NCI-H446 treated with DMSO at 0.1 percent for 48 hours (cell line): Measurements from ENCODE around the gene NIPAL3.

ENCODE experiments used
- DNase-seq: peaks from one replicate; lab custom pipeline; 2025; lab: John Stamatoyannopoulos, UW

Gene NIPAL3

DNA sequence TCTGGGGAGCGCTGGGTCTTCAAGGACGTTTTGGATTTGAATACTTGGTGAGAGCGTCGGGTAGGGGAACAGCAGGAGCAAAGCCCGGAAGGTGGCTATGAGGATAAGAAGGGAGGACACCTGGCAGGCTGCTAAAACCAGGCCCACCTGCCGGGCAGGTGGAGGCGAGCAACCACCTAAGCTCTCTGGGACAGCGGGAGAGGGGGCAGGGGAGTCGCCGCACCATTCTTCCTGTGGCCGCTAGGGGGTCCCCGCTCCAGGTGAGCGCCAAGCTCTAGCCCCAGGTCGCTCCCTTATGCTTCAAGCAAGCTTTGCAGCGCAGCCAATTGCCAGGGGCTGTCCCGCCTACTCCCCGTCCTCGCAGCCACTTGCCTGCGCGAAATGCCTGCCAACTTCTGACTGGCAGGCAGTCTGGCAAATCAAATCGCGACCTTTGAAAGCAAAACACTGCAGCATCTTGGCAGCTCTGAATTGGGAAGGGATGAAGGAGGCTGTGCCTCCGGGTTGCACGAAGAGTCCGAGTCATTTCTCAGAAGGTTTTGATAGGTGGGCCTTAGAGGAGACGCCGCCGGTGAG lies at the start of gene NIPAL3:
Gene NIPAL3 (plus strand): TSS at position 469 of the 576 bp plus-strand sequence. CDS start 3,746 bp downstream, outside the sequence.
- peak; percentile 97 for DNase-seq

DNA sequence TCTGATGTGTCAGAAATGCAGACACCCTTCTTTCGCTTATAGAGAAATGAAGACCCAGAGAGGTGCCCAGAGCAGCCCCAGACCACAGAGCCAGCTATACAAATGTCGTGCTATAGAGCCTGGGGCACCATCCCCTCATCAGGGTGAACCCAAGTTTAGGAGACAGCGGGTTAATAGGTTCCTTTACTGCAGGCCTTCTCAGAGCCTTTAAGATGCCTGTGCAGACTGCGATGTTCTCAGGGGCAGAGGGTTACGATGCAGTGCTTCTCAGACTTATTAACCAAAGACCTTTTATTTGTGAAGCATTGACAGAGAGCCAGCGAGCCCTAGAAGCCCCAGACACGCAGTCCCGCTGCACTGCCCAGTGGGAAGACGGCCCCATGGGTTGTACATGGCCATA lies 48.9 kb upstream of the NIPAL3 start:
- no peak for DNase-seq

DNA sequence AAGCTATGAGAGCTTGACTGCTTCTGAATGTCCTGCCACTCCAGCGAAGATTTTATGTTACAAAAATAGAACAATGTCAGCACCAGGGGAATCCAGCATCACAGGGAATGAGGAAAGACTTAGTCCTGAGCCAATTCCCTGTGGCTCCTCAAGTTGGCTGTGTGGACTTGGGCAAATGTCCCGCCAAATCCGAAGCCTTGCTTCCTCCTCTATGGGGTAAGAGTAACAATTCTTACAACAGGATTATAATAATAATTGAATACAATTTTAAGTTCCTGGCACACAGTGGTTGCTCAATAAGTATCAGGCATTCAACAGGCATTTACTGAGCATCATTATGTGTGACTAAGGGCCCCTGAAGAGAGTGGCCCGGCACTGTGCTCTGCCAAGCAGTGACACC lies 46.4 kb upstream of the NIPAL3 start:
- no peak for DNase-seq

DNA sequence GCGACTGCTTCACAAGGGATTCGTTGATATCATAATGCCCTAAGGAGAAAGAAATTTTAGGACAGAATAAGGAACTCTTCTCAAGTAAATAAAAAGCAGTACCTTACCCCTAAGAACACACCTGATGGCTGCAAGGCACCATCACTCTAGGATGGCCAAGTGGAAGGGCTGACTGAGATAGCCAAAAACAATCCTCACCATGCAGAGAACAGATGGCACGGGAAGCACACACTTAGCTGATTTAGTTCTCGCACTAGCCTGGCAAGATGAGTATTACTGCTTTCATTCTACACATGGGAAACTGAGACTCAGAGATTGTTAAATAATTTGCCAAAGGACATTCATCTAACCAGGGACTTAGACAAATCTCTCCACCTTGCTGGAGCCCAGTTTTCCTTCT lies 45.8 kb upstream of the NIPAL3 start:
- no peak for DNase-seq

DNA sequence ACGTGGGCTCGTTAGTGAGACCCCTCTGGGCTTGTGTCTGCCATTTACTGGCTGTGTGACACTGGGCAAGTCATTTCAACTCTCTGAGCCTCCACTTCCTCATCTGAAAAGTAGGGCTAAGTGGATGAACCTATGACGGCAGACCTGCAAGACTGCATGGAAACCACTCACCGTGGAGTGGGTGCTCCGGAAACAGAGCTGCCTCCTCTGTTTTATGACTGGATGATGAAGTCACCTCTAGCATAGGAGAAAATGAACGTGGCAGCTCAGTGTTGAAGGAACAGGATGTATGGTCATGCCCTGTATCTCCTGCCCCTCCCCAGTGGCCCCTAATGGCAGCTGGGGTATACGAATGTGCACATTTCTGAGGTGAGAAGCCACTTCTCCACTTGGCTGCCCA lies 42.6 kb upstream of the NIPAL3 start:
- DNase-seq = no peak

DNA sequence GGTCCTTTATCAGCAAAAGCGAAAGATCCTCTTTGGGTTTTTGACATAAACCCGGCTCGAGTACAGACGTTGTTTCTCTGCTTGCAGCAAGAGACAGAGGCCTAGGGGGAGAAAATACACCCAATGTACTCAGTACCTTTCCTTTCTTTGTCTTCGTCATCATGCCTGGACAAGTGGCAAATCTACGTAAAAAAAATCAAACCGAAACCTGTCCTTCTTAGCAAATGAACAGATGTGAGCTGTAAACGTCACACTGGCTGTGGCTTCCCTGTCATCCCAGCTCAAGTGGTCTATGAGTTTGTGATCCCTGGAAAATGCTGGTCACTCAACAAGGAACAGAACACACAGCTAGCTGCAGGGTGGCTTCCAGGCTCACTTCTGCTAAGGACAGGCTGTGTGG lies 41.9 kb upstream of the NIPAL3 start:
- DNase-seq = no peak

DNA sequence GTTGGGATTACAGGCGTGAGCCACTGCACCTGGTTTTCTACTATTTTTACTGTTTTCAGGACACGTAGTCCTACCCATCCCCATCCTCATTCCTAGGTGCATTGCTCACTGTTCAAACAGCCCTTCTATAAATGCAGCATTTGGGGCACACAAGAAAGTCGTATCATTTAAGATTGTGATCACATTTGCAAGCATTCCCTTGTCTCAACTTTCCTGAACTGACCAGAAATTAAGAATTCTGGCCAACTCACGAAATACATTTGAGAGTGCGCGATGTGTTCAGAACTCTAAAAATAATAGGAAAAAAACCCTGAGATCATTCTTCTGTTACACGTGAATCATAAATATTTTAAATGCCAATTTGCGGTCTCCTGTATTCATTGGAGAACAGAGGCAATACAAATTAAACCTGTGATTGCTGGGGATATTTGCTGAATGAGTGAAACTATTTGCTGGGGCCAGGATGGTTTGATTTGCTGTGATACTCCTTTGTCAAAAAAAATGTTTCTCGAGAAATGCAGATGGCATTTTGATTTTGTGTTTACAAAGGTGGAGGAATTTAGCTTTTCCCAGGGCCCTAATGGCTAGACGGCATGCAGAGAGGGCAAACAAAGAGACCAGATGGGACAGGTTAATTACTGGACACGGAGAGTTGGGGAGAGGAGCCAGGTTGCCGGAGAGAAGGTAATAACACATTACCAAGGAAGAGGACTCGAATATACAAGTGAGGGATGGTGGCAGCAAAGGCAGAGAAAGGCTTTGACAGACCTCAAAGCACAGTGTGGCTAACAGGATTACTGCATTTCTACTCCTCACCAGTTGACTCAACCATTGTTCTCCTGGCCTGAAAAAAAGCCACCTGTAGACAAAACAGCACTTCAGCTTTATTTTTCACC lies 40.5 kb upstream of the NIPAL3 start:
- no peak for DNase-seq

DNA sequence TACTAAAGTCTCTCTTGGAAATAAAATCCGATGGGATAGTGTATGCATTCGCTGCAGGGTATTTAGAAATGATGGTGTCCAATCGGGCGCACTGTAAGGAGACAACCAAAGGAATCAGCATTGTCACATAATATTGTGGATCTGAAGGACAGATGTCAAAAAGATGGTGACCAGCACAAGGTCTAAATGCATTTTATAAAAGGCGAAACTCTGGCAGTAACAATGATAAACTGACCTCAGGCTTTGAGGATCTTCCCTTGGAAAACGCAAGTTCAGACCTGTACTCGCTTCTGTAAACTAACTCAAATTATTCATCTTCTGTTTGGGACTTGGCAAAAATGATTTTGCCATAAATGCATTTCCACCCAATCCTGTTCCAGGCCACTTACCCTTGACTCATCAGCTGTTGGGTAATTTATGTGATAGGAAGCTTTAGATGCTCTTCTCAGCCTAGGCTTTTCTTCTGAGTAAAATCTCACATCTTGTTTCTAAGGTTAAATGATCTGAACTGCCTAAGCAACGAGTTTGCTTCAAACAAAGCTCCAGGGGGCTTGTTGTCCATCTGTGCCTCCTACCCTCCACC lies 35.8 kb upstream of the NIPAL3 start:
- no peak for DNase-seq

DNA sequence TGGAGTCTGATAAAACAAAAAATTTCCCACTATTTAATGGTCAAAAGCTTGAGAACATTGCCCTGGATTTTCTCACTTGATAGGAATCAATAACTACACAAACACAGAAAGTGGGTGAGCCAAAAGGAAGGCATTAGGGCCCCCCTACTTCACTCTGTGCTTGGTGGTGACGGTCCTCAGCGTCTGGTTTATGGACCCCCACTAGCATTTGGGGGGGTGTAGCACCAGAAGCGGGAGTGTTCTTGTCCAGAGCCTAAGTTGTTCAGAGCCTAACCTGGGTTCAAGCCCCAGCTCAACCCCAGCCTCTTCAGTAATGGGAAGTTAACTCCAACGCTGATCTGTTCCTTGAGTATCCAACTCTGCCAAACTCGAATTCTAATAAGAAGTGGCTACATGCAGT lies 35.1 kb upstream of the NIPAL3 start:
- DNase-seq = no peak

DNA sequence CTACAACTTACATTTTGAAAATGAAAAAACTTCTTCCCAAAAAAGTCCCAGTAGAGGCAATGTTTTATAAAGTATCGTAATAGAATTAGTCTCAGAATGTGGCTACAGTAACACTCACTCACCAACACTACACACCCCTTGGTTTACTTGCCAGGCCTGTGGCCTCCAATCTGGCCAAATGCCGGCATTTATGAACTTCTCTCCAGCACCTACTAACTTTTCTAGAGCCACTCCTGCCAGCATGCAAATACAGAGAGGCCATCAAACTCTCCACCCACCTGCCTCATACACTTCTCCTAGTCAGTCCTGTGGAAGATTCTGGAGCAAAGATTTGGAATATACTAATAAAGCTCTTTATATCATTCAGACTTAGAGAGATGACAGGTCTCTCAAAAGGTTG lies 34.3 kb upstream of the NIPAL3 start:
- no peak for DNase-seq

DNA sequence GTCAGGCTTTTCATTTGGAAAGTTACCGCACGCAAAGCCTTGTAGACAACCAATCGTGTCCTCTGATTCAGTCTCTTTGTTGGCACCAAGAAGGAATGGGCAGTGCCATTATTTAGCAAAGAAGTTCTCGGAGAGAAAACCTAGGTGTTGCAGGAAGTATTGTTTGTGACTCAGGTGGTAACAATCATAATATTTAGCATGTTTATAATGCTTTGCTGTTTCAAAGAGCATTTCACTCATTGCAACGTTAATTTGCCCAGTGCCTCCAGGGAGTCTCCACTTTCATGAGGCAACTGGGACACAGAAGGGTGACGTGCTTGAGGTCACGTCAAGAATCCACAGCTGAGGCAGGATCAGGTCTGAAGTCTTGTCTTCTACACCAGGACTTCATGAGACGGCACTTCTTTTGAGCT lies 33.4 kb upstream of the NIPAL3 start:
- no peak for DNase-seq

DNA sequence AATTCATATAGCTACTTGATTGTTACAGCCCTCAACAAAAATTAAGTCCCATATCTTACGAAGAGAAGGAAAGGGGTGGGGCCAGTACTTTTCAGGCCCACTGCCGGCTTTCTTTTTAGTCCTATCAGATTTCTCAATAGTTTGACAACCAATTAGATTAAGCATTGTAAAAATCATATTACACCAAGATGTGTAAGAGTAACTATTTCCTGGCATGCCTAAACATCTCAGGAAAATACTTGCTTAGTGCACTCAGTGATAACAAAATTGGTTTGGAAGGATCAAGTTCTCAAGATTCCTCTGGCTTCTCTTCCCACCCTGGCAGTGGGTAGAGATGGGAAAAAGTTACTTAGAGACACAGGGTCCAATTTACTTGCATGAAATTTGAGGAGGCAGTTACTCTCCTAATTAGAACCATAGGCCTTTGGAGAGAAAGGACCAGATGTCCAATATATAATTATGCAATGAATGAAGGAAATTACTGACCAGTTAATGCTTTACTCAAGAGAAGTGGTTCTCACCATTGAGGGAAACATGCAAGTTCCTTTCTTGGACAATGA lies 32.1 kb upstream of the NIPAL3 start:
- DNase-seq = no peak

DNA sequence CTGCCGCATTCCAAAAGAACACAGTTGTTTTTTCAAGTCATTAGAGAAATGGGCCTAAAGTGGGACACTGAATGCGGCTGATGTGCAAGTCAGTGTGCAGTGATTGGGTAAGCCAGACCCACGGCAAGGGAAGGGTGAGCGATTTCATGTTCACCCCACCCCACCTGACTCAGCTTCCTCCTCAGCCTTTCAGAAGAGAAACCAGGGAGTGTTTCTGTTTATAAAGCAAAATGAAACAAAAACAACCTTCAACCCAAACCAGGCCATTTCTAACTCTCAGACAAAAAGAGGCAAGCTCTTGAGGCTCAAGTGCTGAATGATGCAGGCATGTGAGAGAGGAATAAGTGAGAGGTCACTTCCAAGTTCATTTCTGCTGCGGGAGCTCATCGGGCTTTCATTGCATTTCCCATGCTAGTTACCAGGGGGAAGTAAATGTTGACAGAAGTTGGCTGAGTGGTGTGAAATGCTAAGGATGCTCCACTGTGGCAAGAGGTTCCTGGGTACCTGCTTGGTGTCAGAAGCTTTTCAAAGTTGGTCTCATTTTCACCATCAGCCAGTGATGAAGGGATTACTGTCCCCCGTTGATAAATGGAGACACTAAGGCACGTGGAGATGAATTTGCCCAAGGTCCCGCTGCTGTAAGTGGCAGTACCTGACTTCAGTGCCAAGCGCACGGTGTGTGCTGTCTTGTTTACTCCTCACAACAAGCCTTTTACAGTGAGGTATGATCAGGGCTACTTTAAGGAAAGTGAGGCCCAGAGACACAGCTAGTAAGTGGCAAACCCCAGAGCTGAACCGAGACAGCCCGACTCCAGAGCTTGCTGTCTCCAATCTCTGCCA lies 31.1 kb upstream of the NIPAL3 start:
- no peak for DNase-seq

DNA sequence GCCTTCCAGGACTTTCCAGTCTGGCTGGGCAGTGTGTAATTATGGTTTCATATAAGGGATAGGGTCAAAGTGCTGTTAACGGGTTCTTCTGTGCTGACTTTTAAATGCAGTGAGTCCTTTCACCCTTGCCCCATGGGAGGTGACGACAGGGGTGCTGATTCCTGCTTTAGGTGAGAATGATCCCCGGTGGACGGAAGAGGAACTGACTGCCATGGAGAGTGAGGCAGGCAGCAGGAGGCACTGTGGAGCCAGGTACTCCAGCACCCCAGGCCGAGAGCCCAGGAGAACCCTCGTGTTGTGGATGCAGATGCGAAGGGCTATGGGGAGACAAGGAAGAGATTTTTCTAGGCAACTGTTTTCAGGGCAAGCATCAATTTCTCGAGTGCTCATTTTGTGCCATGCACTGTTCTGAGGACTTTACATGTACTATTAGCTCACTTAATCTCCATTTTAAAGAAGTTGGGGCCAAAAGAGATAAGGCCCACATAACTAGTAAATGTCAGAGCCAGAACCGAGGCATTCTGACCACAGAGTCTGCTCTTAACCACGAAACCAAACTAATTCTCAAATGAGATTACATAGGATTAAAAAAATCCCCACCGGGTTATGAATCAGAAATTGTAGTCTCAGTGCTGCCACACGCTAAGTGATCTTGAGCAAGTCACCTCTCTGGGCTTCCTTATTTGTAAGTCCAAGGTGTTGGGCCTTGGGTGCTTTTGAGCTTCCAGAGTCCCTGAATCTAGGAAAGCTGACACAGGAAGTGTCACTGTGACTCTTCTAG lies 30.3 kb upstream of the NIPAL3 start:
- no peak for DNase-seq

DNA sequence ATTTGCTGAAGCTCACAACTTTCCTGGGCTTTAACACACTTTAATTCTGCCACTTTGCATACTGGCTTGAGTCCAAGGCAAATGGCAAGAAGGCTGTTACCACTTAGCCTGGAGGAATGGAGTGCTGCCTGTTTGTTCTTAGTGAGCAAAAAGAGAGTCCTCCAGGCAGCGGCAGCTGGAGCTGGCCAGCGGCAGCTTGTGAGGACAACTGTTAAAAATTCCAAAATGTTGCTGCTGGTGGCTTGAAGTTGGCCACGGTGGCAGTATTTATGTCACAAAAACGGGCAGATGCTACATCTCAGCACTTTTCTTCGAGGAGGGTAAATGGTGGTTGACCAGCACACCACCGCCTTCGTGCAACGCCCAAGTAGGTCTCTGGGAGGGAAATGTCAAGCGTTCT lies 29.4 kb upstream of the NIPAL3 start:
- DNase-seq = no peak

DNA sequence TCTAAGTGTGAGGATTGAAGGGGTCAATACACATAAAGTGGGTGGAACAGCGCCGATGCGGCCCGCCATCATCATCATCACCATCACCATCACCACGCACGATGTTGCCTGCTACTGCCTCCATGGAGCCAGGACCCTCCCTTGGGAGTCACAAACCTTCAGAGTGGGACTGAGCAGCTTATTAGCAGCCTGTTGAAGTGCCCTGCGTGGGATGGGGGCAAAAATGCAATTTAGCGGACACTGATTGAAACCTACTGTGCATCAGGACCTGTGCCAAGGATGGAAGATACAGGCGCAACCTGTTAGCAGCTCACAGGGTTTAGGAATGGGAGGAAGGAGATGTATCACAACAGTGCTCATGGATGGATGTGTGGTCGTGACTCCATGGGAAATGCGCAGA lies 28.7 kb upstream of the NIPAL3 start:
- DNase-seq = no peak

DNA sequence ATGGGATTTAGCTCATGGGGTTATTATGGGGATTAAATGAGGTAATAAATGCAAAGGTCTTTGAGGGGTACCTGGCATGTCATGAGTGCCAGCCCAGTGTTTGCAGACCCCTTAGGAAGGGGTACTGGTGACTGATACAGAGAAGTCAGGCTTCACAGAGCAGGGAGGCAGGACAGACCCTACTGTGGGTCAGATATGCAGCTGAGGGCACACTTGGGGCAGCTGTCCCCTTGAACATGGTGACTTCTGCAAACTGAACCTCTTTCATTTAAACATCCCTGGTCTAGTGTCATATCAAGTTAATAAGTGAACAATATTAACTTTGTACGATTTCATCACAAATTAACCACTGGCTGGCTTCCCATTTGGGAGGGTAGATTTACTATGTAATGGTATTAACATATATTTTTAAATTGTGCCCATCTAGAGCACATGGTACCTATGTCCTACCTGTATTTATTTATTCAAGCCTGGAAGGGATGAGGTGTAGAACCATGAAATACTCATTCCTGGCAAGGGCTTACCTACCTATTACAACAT lies 27.9 kb upstream of the NIPAL3 start:
- DNase-seq = no peak

DNA sequence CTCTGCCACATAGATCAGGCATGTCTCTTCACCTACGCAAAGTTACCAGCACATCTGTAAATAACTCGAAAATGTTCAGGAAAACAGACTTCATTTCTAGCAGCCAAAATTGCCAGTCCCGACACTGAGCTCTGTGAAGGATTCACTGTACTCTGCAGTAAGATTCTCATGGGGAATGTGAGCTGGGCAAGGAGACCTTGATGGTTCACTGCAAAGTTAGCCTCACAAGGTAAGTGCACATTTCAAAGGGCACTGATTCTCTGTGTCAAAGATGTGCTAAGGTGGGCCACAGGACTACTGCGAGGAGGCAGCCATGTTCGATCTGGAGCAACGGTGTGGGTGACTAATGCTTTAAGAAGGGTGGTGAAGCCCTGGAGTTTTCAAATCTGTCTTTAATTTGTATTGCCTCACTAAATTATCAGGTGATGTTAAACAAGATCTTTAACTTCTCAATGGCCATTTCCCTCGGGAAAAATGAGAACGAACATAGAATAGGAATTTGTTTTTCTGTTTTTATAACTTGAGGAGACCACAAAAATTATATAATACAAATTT lies 27.2 kb upstream of the NIPAL3 start:
- DNase-seq = no peak

DNA sequence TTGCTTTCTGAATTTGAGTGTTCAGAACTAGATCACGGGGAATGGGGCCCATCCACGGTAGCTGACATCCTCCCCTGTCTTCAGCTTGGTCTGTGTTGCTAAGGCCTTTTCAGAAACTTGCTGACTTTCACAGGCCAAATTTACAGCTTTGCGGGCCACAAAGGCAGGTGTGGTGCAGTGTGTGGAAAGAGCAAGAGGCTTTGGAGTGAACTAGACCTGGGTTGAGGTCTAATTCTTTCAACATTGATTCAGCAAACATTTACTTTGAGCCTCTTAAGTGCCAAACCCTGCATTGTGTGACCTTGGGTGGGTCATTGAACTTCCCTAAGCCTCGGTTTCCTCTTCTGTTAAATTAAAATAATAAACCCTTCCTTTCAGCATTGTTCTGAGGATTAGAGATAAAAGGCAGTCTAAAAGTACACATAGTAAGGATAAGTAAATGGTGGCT lies 26.3 kb upstream of the NIPAL3 start:
- no peak for DNase-seq

DNA sequence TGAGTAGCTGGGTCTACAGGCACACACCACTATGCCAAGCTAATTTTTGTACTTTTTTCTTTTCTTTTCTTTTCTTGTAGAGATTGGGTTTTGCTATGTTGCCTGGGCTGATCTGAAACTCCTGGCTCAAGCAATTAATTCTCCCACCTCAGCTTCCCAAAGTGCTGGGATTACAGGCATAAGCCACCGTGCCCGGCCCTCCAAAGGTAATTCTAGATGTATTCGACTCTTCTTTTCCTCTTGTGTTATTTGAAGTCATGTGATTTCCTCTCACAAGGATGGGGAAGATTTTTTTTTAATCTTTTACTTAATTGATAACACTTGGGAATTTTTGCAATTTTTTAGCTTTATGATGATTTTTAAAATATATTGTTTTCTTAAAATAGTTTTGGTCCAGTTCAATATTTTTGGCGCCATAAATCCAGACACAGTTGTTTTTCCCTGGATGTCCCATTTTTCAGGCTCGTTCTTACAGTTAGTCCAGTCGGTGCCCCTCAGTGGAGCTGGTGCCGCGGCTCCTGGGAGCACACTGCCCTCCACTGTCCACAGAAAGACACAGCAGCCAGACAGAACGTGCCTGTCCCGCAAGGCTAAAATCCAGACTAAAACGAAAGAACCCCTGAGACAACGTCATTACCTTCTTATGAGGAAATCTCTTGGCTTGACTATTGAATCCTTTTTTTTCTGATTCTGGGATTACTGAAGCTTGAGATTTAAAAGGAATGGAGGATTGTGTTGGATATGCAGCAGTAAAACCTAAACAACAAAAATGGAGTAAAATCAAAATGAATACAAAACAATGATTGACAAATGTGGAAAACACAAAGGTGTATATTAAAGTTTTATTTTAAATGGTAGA lies 24.4 kb upstream of the NIPAL3 start:
- peak; percentile 46 for DNase-seq
